Gastroesophageal sphincter (tissue), 4 donors: ENCODE measurements around the gene RPL18. TPM values are rescaled to one million over a fixed set of nuclear protein-coding genes. Genes with fewer than 3 reads are reported as not detected.
A peak's percentile ranks its signal among the peaks of the same experiment; 100 is the strongest.

Experiments used
- ATAC-seq: fragments of 150-250 bp; one replicate; pipeline ENCODE4 v1.9.1; 2016; ENCODE audit warnings: mild to moderate bottlenecking, moderate library complexity
- H3K27ac ChIP-seq, 4 donors: fragments of 200-600 bp; sonication (generic) in 3 of 4; 1 replicate in 3 of 4; 2 replicates in 1 of 4; pipeline ENCODE4 v1.5.1; 2016 to 2019
- H3K27me3 ChIP-seq: fragments of 200-600 bp; sonication (generic); one replicate; pipeline ENCODE4 v1.5.1; 2019
- H3K36me3 ChIP-seq, 2 donors: fragments of 200-600 bp; sonication (generic); one replicate each; pipeline ENCODE4 v1.5.1; 2019; ENCODE audit warnings: control low read depth in 1 of 2
- H3K4me1 ChIP-seq, 3 donors: fragments of 200-600 bp; sonication (generic); 1 replicate in 2 of 3; 2 replicates in 1 of 3; pipeline ENCODE4 v1.5.1; 2016 to 2019; ENCODE audit warnings: control low read depth in 2 of 3
- H3K4me3 ChIP-seq, 2 donors: fragments of 200-600 bp; sonication (generic); one replicate each; pipeline ENCODE4 v1.5.1; 2019; ENCODE audit warnings: mild to moderate bottlenecking in 1 of 2, moderate library complexity in 1 of 2
- H3K9me3 ChIP-seq, 3 donors: fragments of 200-600 bp; sonication (generic); one replicate each; pipeline ENCODE4 v1.5.1; 2017 to 2019; ENCODE audit warnings: control low read depth in 2 of 3
- EP300 ChIP-seq: sonication (generic); formaldehyde crosslinking; IDR thresholded peaks from one replicate; pipeline ENCODE4 v1.6.1; 2017; ENCODE audit warnings: antibody characterized with exemption, mild to moderate bottlenecking
- POLR2A ChIP-seq, 2 donors: fragments of 450-650 bp; IDR thresholded peaks; one replicate each; pipeline ENCODE4 v1.6.1; 2017; ENCODE audit warnings: antibody characterized with exemption in 2 of 2, mild to moderate bottlenecking in 2 of 2, moderate library complexity in 1 of 2
- POLR2AphosphoS5 ChIP-seq: sonication (generic); formaldehyde crosslinking; IDR thresholded peaks from one replicate; pipeline ENCODE4 v1.6.1; 2017; ENCODE audit warnings: antibody characterized with exemption
- WGBS, 2 donors: methylation state at CpG; one replicate each; pipeline ENCODE4 v1.1.5; 2018; ENCODE audit warnings: low coverage in 1 of 2; 5-methylcytosine and 5-hydroxymethylcytosine counted together
- total RNA-seq, 4 donors: library from RNA; depleted of rRNA; stranded (reverse); fragments of >200 nt; gene quantifications; one replicate each; pipeline ENCODE4 v1.1.0, GENCODE V29; 2016
- TF ChIP-seq, protein P1 (sequence below), 4 experiments: fragments of 200-600 bp in 2 of 4; fragments of 450-650 bp in 2 of 4; sonication (generic) in 1 of 4; IDR thresholded peaks; one replicate each; pipeline ENCODE4 v1.5.1; 2017 to 2019; ENCODE audit warnings: antibody characterized with exemption in 4 of 4, mild to moderate bottlenecking in 2 of 4, moderate library complexity in 2 of 4

Gene RPL18
- total RNA-seq, 4 donors from 2014 or later, result 1,261 to 2,300 (median 1,588) TPM

DNA sequence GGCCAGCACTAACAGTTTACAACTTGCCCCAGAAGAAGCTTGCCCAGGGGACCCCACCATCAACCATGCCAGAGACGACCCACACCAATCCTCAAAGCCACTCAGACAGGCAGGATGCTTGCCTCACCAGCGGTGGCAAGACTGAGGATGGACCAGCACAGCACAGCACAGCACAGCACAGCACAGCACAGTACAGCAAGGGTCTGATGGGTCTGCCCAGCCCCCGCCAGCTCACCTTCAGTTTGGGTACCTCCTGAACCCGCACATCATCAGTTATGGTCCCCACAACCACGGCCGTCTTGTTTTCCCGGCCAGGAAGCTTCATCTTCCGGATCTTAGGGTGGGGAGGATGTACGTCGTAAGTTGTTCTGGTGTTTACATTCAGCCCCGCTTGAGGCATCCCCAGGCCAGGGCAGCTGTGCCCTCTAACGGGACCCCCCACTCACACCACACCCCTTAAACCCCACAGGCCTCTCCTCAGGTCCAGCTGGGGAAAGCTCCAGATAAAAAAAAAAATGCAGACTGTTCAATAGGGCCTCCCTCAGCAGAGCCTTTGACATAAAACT lies 2.4 kb downstream of the RPL18 start:
- no CpG with 5 or more reads among the region's 12 CpGs for WGBS, 2 donors
- H3K27me3 ChIP-seq, result no peaks in the 10 kb centered on the region
- TF ChIP-seq, protein P1, sequence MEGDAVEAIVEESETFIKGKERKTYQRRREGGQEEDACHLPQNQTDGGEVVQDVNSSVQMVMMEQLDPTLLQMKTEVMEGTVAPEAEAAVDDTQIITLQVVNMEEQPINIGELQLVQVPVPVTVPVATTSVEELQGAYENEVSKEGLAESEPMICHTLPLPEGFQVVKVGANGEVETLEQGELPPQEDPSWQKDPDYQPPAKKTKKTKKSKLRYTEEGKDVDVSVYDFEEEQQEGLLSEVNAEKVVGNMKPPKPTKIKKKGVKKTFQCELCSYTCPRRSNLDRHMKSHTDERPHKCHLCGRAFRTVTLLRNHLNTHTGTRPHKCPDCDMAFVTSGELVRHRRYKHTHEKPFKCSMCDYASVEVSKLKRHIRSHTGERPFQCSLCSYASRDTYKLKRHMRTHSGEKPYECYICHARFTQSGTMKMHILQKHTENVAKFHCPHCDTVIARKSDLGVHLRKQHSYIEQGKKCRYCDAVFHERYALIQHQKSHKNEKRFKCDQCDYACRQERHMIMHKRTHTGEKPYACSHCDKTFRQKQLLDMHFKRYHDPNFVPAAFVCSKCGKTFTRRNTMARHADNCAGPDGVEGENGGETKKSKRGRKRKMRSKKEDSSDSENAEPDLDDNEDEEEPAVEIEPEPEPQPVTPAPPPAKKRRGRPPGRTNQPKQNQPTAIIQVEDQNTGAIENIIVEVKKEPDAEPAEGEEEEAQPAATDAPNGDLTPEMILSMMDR (IDR thresholded peaks at IDR 0.05), result no peak
- TF ChIP-seq POLR2A (IDR thresholded peaks at IDR 0.05) (no peak), EP300 (no peak), POLR2AphosphoS5 (no peak)
- no peaks in the 10 kb centered on the region for H3K9me3 ChIP-seq
- peak overlapping the region in 1 of 4 donors; percentile 1 for H3K27ac ChIP-seq
- peaks cover 0 to 45% of the 10 kb centered on the region in 2 donors for H3K36me3 ChIP-seq
- H3K4me3 ChIP-seq, result no peak overlapping the region
- H3K4me1 ChIP-seq, result peaks cover 2 to 63% (median 14%) of the 10 kb centered on the region in 3 donors
- ATAC-seq, result no peak

DNA sequence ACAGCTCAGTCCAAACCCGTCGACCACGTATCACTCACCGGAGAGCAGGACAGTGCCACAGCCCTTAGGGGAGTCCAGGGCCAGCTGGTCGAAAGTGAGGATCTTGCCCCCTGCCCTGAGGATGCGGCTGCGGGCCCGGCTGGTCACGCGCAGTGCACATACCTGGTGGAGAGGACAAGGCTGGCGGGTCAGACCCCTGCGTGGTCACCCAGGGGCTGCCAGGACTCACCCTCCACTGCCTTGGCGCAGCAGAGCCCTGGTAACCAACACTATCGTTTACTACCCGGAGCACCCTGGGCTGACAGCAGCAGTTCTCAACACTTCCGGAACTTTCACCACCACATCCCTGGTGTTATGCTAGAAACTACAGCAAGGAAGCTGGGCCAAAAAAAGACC lies 2.9 kb downstream of the RPL18 start:
- Histone ChIP-seq H3K27me3 (no peaks in the 10 kb centered on the region), H3K9me3 (no peaks in the 10 kb centered on the region), H3K36me3 (peaks cover 0 to 40% of the 10 kb centered on the region in 2 donors), H3K27ac (no peak overlapping the region), H3K4me1 (peaks cover 2 to 58% (median 14%) of the 10 kb centered on the region in 3 donors), H3K4me3 (no peak overlapping the region)
- WGBS, 2 donors, result 47% methylated on average over 3 of the region's 16 CpGs; no CpG with 5 or more reads in 1 of the 2 donors
- ATAC-seq, result no peak
- TF ChIP-seq POLR2A (IDR thresholded peaks at IDR 0.05) (no peak), EP300 (no peak), POLR2AphosphoS5 (no peak)
- TF ChIP-seq, protein P1 (IDR thresholded peaks at IDR 0.05), result no peak

DNA sequence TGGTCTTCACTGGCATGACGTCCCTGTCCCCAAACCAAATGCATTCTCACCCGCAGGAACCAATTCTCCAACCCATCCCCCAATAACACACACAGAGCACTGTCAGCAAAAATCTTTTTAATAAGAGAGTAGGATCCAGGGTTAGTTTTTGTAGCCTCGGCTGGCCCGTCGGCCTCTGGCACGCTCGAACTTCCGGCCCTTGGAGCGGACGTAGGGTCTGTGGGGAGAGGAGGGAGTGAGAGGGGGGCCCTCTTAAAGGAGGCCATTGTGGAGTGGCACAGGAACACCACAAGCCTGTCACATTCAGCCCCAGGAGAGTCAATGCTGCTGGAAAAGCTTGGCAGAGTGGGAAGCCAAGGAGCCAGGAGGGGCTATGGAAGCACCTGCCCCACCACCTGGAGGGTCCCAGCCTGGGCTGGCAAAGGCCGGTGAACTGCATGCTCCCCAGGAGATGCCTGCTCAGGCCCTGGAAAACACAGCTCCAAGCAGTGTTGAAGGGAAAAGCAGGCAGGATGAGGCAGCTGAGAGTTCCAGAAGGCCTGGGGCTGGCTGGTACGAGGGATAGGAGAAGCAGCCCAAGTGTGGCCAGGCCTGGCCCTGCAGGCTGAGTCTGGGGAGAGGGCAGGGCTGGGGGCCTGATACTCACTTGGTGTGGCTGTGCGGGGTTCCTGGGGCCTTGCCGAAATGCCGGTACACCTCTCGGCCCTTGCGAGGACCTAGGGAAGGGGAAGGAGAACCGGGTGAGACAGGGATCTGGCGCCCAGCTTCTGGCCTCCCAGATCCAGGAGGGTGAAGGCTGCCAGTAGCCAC lies 3.5 kb downstream of the RPL18 start:
- no peak for TF ChIP-seq EP300
- no peak for TF ChIP-seq POLR2A (IDR thresholded peaks at IDR 0.05)
- TF ChIP-seq, protein P1 (IDR thresholded peaks at IDR 0.05), result no peak
- no peak for TF ChIP-seq POLR2AphosphoS5
- Histone ChIP-seq H3K27me3 (no peaks in the 10 kb centered on the region), H3K36me3 (peaks cover 0 to 34% of the 10 kb centered on the region in 2 donors), H3K9me3 (no peaks in the 10 kb centered on the region), H3K4me3 (no peak overlapping the region), H3K4me1 (peaks cover 2 to 52% (median 14%) of the 10 kb centered on the region in 3 donors), H3K27ac (peak overlapping the region in 1 of 4 donors; percentile 33)
- no peak for ATAC-seq
- WGBS, 2 donors, result 43 to 78% methylated on average over 5 to 8 of the region's 19 CpGs

DNA sequence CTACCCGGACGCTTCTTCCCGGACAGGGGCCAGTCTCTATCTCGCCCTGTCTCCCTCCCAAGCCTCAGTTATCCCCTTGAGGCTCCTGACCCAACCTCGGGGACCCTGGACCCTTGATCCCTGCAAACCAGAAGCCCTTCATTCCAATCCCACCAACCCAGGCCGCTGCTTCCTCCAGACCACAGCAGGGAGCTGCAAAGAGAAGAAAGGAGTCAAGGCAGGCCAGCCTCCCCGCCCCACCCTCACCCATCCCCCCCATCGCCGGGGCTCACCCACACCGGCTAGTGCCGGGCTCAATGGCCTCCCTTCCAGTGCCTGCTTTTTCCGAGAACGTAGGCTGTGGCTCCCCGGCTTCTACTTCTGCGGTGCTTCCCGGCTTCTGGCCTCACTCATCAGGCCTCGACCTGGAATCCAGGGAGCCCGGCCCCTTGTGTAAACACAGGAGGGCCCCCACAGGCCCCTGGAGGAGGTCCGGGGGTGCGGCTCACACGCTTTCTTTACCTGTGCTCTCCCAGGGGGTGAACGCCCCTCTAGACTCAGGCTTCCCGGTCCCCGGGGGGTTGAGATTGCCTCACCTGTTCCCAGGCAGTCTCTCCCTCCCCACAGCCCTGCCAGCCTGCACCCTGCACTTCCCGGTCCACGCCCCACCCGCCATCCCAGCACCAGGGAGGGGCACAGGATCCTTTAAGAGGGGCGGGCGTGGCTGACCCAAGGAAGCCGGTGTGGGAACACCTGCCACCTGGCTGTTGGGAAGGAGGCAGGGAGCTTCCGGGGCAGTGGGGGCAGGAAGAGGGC lies 4.3 kb downstream of the RPL18 start, which contains the start of gene FAM83E:
Gene FAM83E (minus strand): TSS at position 641 of the 795 bp plus-strand sequence. CDS start 1,704 bp downstream, outside the sequence.
- no peaks in the 10 kb centered on the region for H3K9me3 ChIP-seq
- H3K27me3 ChIP-seq, result no peaks in the 10 kb centered on the region
- peak within 1 kb of the TSS in 1 of 4 donors; percentile 33 for H3K27ac ChIP-seq
- H3K4me3 ChIP-seq, result no peak within 1 kb of the TSS
- WGBS, 2 donors, result no CpG with 5 or more reads among the region's 31 CpGs
- H3K36me3 ChIP-seq, result peaks cover 0 to 34% of the 10 kb centered on the region in 2 donors
- ATAC-seq, result no peak
- TF ChIP-seq, protein P1 (IDR thresholded peaks at IDR 0.05), result no peak
- TF ChIP-seq POLR2A (IDR thresholded peaks at IDR 0.05), result peak in 1 of 2 donors; percentile 23
- no peak for TF ChIP-seq POLR2AphosphoS5
- TF ChIP-seq EP300, result no peak
- H3K4me1 ChIP-seq, result peaks cover 2 to 44% (median 14%) of the 10 kb centered on the region in 3 donors
